IPS-18c (cell line): ENCODE data around the gene CBX3.
"Not testable (repeated sequence)": the region's sequence is repeated elsewhere in the genome, so short reads cannot be mapped to it uniquely, and the experiment has no call there.

Experiments used
- H3K4me3 ChIP-seq: 2 replicates; pipeline ENCODE4 v1.7.0; 2013; ENCODE audit warnings: low read depth, mild to moderate bottlenecking, low read length, moderate library complexity; ENCODE audit not compliant: insufficient read depth
- H3K9me3 ChIP-seq: one replicate; pipeline ENCODE4 v1.6.1; 2013; ENCODE audit warnings: mild to moderate bottlenecking, low read length, moderate library complexity; ENCODE audit not compliant: control insufficient read depth, insufficient read depth

CBX3 gene

DNA sequence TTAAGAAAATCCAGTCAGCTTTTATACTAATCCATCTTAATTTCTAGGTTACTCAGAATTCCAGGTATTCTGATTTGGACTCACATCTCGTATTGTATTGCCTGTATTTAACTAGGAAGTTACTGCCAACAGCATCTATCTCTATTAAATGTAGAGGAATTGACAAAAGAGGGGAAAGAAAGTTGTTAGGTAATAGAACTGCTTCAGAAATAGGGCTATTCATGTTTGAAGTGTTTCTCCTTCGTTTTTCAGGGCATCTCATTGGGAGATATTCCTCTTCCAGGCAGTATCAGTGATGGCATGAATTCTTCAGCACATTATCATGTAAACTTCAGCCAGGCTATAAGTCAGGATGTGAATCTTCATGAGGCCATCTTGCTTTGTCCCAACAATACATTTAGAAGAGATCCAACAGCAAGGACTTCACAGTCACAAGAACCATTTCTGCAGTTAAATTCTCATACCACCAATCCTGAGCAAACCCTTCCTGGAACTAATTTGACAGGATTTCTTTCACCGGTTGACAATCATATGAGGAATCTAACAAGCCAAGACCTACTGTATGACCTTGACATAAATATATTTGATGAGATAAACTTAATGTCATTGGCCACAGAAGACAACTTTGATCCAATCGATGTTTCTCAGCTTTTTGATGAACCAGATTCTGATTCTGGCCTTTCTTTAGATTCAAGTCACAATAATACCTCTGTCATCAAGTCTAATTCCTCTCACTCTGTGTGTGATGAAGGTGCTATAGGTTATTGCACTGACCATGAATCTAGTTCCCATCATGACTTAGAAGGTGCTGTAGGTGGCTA is 17.1 kb upstream of the CBX3 start:
- H3K9me3 ChIP-seq, H3K4me3 ChIP-seq: not testable (repeated sequence)

DNA sequence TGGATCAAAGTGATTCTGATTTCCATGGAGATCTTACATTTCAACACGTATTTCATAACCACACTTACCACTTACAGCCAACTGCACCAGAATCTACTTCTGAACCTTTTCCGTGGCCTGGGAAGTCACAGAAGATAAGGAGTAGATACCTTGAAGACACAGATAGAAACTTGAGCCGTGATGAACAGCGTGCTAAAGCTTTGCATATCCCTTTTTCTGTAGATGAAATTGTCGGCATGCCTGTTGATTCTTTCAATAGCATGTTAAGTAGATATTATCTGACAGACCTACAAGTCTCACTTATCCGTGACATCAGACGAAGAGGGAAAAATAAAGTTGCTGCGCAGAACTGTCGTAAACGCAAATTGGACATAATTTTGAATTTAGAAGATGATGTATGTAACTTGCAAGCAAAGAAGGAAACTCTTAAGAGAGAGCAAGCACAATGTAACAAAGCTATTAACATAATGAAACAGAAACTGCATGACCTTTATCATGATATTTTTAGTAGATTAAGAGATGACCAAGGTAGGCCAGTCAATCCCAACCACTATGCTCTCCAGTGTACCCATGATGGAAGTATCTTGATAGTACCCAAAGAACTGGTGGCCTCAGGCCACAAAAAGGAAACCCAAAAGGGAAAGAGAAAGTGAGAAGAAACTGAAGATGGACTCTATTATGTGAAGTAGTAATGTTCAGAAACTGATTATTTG is 16.3 kb upstream of the CBX3 start:
- H3K9me3 ChIP-seq = no peaks in the 10 kb centered on the region
- H3K4me3 ChIP-seq = no peak overlapping the region

DNA sequence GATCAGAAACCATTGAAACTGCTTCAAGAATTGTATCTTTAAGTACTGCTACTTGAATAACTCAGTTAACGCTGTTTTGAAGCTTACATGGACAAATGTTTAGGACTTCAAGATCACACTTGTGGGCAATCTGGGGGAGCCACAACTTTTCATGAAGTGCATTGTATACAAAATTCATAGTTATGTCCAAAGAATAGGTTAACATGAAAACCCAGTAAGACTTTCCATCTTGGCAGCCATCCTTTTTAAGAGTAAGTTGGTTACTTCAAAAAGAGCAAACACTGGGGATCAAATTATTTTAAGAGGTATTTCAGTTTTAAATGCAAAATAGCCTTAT is 15.7 kb upstream of the CBX3 start:
- Histone ChIP-seq H3K4me3 (no peak overlapping the region), H3K9me3 (no peaks in the 10 kb centered on the region)

DNA sequence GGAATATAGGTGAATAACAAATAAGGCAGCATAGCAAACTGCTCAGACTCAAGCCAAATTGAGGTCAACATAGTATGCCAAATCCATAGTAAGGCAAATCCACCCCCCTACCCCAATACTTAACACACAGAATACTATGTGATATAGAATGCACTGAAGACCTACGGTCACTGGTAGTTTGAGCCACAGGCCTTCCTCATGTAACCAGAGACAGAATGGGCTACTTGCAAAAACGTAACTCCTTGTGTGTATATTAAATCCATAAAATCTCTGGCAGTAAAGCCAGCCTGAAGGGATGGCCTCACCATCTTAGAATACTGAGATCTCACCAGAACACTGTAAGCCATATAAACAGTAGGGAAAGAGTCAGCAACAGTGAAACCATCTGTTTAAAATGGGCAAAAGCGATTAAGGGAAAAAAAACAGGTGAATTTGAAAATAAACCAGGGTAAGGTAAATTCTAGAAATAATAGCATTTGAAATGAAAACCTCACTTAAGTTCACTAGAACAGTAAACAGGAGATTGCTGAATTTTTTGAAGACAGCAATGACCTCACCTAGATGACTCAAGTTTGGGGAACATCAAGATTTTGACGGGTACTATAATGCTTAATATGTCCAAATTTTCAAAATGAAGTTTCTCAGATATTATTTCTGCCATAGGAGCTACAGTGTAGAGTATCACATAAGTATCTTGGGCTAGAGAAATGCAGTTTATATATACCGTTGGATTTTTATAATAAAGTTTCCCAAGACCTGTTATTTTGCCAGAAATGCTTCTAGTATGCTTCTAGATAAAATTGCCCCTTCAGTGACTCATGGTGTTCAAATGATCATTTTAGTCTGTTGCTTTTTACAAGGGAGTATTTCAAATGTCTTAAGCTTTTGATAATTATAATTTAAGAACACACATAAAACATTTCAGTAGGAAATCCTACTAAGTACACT is 14.9 kb upstream of the CBX3 start:
- Histone ChIP-seq H3K4me3 (no peak overlapping the region), H3K9me3 (no peaks in the 10 kb centered on the region)

DNA sequence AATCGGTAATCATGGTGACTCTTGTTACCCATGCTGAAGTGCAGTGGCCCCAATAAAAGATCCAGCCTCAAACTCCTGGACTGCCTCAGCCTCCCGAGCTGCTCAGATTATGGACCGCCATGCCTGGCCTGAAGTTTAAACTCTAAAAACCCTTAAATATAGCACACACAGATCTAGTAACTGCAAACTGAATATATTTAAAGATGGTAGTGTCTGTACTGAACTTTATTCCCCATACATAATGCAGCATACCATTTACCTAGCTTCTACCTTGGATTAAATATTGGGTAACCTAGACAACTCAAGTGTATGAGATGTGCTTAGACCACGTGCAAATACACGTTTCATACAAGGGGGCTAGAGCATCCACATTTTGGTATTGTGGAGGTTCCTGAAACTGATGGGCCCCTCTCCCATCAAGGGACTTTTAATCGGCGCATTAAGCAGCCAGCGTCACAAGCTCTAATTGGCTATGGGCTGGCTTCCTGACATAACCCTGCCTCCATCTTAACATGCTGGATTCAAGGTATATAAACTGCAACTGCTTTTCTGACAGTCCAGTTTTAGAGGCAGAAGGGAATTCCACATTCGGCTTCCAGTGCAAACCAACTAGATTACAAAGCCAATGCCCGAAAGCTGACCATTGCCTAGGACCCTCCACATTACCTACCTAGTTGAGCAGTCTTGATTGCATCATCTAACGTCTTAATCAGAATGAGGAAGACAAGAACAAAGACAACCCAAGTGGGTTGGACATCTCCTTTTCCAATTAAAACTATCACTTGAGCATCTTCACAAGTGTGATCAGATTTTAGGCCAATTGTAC is 14.0 kb upstream of the CBX3 start:
- Histone ChIP-seq H3K9me3 (no peaks in the 10 kb centered on the region), H3K4me3 (no peak overlapping the region)

DNA sequence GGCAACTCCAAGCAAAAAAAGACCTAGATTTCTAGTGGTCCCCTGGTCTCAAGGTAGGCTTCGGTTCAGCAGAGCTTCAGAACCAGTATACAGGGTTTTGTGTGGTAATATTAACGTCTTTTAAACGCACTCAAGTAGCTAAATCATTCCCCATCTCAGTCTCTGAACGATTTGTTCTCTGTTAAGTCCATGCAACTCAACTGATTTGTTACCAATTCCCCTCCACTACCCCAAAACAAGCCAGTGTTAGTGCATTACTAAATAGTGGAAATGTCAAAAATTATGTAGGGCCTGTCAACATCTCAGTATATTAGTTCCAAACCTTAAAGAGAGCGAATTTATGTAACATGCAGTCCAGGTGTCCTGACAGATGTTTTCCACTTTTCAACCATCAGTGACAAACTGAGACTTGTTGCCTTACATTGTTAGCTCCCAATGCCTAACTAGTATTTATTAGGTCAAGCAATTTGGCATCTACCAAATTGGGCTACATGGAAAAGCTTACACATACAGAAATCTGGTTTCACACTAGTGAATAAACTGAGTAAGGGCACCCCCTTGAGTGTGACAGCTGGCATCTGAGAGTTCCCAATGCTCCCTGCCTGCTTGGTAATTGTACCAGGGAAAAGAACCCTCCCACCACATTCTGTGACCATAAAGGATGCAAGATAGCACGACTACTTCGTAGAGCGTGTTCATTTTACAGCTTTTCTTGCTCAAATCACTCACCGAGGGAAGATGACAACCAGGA is 13.2 kb upstream of the CBX3 start:
- Histone ChIP-seq H3K9me3 (no peaks in the 10 kb centered on the region), H3K4me3 (no peak overlapping the region)

DNA sequence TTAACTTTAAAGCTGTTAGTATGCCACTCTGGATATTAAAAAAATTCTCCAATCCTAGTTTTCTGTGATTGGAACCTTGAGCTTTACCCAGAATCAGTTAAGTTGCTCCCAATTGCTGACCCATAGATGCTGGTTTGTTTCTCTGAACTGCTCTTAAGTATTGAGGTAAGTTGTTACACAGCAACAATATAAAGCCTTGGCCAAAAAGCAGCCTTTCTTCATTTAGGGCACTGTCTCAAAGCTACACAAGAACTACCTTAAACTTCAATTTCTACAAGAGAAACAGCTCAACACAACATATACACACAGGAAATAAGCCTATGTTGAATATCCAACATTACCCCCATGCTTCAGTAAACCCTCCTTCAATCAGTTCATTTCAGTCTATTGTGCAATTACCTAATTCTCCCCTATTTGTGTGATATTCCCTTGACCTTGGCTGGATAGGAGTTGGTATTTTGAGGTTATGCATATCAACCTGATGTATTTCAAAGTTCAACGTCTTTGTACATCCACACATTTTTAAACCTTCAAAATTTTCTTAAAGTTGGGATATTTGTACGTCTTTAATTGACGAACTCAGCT is 12.5 kb upstream of the CBX3 start:
- Histone ChIP-seq H3K4me3 (no peak overlapping the region), H3K9me3 (no peaks in the 10 kb centered on the region)

DNA sequence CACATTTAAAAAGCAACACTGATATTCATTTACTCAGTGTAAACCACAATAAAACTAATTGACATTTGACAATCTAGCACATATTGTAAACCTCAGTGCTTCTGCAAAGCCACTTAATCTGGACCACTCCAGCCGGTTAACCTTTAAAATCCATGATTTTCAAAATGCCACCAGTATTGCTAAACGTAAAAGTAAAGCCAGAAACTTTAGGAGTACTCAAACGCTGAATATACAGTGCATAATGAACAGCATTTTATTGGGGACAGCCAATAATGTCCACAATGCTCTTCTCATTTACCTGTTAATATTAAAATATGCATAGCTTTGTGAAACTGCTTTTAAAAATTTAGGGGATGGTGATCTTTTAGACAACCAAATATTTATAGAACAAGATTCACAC is 11.8 kb upstream of the CBX3 start:
- Histone ChIP-seq H3K4me3 (no peak overlapping the region), H3K9me3 (no peaks in the 10 kb centered on the region)

DNA sequence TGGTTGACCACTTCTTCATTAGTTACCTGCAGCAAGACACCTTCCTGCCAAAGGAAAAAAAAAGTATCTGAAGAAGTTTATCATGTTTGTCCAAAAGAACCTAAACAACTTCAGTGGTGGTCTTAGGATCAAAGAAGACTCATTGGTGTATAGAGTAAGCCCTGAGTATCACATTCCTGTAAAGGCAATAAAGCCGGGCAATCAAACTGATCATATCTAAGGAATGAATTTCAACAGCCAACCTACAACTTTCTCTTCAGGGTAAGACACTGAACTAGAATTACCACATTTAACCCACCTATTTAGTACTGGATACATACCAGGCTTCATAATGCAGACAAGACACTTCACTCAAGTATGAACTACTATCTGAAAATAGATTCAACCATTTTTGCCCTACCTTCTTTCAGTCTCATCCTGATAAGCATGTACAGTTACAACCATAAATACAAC is 11.1 kb upstream of the CBX3 start:
- H3K4me3 ChIP-seq = no peak overlapping the region
- H3K9me3 ChIP-seq = no peaks in the 10 kb centered on the region

DNA sequence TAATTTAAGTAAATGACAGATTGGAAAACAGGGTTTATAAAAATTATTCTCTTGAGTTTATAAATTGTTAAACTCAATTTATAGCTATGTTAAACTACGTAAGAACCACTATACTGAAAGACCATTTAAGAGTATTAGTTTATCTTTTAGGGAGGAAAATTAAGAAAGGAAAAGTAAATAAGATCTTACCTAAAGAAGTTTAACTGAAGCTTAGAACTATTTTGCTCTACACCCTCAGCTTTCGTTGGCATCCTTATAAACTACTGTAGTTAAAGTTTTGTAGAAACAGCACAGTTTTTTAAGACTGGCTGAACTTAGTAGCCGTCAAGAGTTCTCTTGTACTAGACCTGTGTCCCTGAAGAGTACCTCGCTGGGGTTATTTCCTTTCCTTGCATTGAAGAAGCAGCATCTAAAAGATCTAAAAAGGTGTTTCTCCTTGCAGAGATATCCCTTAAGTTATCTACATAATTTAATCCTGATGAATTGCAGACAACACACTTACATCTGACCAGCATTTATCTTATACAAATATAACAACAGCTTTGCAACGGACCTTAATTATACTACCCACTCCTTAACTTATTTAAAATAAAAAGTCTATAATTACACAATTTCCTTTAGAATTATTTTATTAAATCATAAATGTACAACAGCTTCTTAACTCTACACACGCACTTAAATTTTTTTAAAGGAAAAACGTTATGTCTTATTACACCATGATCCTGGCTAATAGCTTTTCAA is 10.1 kb upstream of the CBX3 start:
- no peak overlapping the region for H3K4me3 ChIP-seq
- H3K9me3 ChIP-seq = no peaks in the 10 kb centered on the region

DNA sequence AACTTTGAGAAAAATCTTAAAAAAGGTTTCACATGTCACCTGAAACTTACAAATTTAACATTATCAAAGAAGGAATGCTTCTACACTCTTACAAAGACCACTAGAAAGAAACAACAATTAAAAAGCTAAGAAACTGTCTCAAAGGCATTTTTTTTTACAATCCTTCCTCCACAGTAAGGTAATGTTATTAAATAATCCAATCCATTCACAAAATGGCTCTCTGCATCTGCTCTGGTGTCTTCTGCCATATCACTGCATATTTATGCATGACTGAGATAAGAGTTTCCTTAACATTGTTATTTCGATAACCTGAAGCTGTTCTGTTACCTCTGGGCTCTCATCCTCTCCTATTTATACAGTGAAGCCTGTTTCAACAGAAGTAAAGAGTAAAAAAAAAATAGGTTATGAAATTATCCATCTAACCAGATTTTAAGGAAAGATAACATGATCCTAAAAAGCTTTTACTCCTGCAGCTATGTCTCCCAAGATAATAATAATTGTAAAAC is 9.5 kb upstream of the CBX3 start:
- H3K9me3 ChIP-seq = no peaks in the 10 kb centered on the region
- no peak overlapping the region for H3K4me3 ChIP-seq

DNA sequence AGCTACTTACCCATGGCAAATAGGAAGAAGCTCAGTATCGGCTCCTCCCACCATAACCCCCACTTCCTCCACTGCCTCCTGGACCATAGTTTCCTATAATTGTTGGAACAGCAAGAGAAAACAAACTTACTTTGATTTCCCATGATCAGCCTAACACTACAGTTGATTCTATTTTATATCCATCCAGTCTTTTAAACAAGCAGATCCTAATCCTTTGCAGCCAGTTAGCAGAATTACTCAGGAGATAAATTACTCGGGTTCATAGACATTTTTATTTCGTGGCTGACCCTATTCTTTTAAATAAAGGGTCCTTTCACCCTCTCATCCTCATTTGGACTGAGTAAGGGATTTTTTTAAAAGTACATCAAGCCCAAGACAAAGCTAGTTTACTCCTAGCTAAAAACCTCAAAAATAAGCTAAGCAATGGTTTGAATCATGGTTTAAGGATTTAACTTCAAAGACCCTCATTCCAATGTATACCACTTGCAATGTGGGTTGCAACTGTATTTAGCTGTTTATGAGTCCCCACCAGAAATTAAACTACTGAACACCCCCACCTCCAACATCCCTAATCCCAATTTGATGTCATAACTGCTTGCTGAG is 9.0 kb upstream of the CBX3 start:
- H3K9me3 ChIP-seq = no peaks in the 10 kb centered on the region
- no peak overlapping the region for H3K4me3 ChIP-seq

DNA sequence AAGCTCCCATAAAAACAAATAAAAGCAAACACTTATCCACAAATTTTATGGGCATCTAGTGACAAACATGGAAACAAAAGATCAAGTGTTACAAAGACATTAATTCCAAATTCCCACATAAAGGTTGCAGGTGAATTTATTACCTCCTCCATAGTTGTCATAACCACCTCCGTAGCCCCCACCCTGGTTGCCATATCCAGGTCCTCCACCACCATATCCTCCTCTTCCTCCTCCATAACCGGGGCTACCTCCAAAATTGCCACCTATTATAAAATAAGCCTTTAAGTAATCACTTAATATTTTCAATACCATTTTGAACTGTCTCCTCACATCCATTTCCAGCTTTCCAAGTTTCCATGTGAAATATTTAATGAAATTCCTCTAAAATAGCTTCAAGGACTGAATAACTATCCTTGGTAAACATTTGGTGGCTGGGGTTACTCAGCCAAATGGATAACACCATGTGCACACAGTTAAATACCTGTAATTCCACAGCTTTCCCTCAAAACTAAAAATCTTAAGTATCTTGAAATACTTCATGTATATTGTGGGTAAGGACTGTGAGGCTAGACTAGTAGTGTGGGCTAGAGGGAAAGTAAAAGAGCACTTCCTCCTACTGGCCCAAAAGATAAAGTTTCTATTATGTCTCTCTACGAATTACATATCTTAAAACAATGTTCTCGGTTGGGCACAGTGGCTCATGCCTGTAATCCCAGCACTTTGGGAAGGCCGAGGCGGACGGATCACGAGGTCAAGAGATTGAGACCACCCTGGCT is 7.9 kb upstream of the CBX3 start:
- Histone ChIP-seq H3K4me3 (no peak overlapping the region), H3K9me3 (no peaks in the 10 kb centered on the region)

DNA sequence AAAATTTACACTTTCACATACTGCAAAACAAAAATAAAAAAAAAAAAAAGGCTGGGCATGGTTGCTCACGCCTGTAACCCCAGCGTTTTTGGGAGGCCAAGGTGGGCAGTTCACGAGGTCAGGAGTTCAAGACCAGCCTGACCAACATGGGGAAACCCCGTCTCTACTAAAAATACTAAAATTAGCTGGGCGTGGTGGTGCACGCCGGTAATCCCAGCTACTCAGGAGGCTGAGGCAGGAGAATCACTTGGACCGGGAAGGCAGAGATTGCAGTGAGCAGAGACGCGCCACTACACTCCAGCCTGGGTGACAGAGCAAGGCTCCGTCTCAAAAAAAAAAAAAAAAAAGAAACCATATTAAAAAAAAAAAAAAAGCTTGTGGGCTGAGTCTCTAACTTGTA is 6.8 kb upstream of the CBX3 start:
- not testable (repeated sequence) for H3K4me3 ChIP-seq, H3K9me3 ChIP-seq
